Fibroblast of skin of right quadriceps (primary cell): ENCODE results near the gene CCDC110.

Source experiments
- DNase-seq: peaks from one replicate; pipeline ENCODE4 v3.0.0-alpha.2; 2013

The CCDC110 gene

GRCh38 chr4:185470501-185471195 is 885 bp downstream of the CCDC110 start:
- DNase-seq: peak; percentile 3

DNA sequence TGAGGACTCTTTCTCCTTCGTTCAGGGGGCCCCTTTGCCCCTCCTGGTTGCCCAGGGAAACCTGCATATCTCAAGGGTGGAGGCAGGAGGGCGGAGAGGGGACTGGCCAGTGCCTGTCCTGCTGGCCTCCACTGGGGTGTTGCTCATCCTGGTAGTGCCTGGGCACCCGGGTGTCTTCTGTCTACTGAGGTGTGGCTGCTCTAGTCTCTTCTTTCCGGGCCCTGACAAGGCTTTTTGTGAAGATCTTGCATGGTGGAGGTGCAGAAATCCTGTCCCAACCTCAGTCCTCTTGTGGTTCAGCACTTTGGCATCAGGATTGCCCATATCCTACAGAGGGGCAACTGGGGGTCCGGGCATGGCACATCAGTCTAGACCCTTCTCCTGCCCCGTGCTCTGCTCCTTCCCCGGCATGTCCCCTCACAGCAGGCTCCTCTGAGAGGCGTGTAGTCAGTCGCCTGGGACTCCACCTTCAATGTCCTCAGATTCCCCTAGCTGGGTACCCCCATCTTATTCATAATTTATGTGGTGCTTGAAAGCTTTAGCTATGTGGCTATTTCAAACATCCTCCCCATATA is 1.9 kb downstream of the CCDC110 start:
- DNase-seq: no peak

- no peak for DNase-seq
Measured at GRCh38 chr4:185468999-185469398, 2.5 kb downstream of the CCDC110 start.

GRCh38 chr4:185467991-185468390 is 3.5 kb downstream of the CCDC110 start:
- DNase-seq: no peak

DNA sequence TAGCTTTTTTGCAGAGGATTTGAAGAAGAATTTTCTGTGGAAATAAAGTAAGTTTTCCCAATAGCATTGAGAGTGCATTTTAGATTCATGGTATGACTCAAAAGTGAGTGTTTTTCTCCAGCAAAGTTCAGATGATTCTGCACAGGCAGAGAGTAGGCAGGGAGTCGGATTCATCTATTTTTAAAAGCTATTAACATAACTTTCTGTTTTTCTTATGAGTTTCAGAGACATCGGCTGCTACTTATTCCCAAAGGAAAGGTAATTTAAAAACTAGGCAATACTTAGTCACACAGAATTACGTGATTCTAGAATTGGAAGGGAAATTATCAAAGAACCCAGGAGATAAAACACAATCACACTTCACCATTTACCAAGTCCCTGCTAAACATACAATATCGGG is 4.4 kb downstream of the CCDC110 start:
- DNase-seq: peak; percentile 20

DNA sequence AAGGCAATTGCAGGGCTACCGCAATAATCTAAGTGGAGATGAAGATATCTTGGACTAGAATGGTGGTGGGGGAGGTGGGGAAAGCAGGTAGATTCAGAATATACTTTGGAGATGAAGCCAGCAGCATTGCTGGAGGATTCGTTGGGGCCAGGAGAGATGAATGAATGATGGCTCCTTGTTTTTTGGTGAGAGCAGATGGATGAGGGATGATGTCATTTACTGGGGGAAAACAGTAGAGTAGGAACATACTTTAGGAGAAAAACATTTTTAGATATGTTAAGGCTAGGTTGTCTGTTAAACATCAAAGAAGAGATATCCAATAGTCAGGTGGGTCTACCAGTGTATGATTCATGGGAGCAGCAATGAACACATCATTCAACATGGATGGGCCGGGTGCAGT is 5.8 kb downstream of the CCDC110 start:
- DNase-seq: no peak

GRCh38 chr4:185464887-185465286 is 6.6 kb downstream of the CCDC110 start:
- no peak for DNase-seq

DNA sequence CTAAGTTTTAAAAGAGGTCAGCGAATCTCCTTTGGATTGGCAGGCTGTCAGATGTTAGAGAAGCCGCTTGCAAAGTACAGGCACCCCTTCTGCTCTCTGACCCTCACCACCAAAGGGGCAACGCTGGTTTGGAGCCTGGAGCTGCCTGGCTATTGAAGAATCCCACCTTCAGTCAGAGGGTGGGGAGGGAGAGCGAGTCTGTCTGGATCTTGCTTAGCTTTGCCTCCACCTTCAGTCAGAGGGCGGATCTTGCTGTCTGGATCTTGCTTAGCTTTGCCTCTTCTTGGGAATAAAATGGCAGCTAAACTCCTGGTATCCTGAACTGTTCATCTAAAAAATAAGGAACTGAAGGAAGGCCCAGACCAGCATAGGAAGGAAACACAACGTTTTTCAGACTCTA is 7.3 kb downstream of the CCDC110 start:
- no peak for DNase-seq

DNA sequence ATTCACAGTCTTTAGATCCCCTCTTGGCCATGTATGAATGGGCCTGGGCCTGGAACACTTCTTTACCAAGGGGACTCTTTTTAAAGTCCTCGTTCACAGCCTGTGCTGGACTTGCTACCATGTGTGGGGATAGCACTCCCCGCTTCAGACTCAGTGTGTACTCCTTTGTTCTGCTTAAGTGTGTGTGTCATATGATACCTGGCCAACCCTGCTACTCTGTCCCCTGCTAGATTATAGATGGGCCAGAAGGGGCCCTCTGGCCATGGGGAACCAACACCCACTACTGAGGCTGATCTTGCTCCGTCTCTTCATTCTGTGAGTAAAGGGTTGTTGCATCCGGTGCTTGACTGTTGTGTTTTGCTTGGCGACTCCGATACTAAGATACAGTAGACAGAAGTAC is 8.0 kb downstream of the CCDC110 start:
- no peak for DNase-seq

GRCh38 chr4:185461565-185461964 is 10.0 kb downstream of the CCDC110 start:
- no peak for DNase-seq

DNA sequence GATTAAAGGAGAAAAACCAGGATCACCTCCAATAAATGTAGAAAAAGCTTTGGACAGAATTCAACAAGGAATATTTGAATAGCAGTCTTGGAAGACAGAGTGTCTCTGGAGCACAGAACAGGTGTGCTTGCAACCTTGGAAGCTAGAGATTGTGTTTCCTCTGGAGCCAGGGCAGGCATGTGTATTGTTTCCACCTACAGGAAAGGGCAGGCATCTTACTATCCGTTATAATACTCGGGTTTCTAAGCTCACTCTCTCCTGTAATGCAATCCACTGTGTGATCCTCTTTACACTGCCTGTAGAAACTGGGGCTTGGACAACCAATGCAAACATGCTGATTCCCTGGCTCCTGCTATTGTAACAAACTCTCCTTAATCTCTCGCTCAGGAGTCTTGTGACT is 14.4 kb downstream of the CCDC110 start:
- DNase-seq: no peak

DNA sequence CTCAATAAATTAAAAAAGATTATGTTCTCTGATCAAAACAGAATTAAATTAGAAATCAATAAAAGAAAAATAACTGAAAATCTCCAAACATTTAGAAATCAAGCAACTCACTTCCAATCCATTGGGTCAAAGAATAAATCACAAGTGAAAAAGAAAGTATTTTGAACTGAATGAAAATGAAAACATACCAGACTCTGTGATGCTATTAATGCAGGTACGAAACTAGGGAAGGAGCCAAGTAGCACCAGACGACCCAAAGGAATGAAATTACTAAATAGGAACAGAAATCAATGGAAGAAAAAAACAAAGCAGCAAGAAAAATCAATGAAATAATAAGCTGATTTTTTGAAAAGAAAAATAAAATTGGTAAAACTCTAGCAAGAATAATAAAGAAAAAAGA is 15.4 kb downstream of the CCDC110 start:
- no peak for DNase-seq

DNA sequence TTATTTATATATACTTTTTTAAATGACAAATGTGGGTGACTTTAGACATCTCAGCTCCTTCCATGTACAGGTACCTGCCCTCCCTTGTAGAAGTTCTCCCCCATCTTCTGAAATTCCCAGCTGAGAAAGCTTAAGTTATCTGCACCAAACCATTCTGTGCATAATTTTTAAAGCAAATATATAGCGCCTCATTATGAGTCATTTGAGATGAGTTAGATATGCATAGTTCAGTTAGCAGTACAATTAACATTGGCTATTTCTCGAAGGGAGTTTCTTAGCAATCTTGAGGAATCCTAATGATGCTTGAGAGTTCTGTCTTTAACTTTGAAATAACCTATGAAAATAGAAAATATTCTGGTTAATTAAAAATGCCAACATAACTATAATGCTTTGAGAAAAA is 26.3 kb downstream of the CCDC110 start:
- no peak for DNase-seq

GRCh38 chr4:185441479-185441878 is 30.1 kb downstream of the CCDC110 start:
- no peak for DNase-seq

GRCh38 chr4:185437809-185438208 is 33.7 kb downstream of the CCDC110 start:
- DNase-seq: no peak

DNA sequence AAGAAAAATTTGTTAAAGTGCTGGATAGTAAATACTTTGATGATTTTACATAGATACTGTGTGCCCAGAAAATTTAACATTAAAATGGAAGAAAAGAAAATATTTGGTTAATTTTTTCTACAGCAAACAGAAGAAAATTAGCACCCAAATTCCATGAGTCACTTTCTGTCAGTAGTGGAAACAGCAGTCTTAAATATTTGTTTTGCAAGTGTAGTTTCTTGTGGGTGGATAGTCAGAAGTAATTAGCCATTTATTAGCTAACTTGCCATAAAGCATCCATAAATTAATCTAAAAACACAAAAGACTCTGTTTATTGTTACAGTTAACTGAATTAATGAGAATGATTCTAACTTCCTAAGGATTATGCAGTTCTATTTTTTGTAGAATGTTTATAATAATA is 36.1 kb downstream of the CCDC110 start:
- DNase-seq: no peak

- no peak for DNase-seq
Measured at GRCh38 chr4:185429660-185430059, 41.9 kb downstream of the CCDC110 start.

DNA sequence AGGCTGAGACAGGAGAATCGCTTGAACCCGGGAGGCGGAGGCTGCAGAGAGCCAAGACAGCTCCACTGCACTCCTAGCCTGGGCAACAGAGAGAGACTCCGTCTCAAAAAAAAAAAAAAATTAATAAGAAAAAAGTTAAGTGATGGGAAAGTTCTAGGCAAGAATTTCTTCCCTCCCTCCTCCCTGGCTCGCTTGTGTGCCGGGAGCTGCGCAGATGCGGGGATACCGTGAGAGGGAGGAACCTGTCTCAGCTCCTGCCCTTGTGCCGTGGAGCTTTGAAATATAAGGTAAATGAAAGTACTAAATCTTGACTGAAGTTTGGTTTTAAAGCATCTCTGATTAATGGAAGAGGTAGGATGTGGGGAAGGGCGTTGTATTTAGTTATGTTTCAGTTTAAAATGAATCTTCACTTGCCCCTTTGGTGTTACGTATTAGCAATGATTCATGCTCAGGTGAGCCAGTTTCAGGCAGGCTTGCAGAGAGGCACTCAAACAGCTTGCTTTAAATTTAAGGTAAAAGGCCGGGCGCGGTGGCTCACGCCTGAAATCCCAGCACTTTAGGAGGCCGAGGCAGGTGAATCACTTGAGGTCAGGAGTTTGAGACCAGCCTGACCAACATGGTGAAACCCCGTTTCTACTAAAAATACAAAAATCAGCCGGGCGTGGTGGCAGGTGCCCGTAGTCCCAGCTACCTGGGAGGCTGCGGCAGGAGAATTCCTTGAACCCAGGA is 44.4 kb downstream of the CCDC110 start:
- DNase-seq: no peak

- peak; percentile 90 for DNase-seq
Measured at GRCh38 chr4:185425647-185426352, 45.7 kb downstream of the CCDC110 start, which contains the start of gene UFSP2. Gene UFSP2, minus strand, starts transcription at chr4:185425964. Its CDS starts 96 bp downstream, at chr4:185425868.

GRCh38 chr4:185424905-185425646 is 46.5 kb downstream of the CCDC110 start:
- no peak for DNase-seq

DNA sequence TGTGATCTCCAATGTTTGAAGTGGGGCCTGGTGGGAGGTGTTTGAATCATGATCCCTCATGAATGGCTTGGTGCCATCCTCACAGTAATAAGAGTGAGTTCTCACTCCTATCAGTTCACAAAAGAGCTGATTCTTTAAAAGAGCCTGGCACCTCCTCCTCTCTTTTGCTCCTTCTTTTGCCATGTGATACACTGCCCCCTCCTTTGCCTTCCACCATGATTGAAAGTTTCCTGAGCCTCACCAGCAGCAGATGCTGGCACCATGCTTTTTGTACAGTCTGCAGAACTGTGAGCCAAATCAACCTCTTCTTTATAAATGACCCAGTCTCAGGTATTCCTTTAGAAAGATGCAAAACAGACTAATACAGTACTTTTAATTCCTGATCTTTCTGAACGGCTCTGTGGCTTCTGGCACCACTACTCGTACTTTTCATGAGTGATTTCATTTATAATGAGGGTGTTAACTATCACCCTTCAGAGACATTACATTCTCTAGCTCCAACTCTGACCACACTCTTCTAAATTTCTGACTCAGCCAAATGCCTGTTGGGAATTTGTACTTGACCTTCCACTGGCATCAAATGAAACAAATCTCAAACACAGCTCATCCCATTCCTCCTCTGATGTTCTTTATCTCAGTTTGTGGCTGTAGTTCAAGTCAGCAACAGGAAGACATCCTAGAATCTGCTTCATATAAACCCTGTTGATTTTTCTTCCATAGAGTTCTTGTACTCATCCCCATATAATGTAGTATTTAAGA is 50.0 kb downstream of the CCDC110 start:
- DNase-seq: peak; percentile 72

DNA sequence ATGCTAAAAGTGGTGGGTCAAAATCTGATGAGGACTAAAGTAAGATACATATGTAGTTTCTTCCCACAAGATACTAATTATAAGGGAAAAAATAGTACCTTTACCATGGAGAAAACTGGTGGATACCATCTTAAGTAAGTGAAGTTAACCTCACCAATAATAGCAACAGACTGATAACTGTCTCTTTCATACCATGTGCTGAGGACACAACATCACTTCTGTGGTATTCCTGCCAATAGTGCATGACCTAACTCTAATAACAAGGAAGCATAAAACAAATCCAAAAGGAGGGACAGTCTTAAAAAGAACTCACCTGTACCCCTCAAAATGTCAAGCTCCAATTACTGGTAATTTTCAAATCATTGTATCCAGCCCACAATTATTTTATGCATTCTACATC is 54.6 kb downstream of the CCDC110 start:
- no peak for DNase-seq
